ENCODE data around the gene DENND2A. TPM values are rescaled to one million over a fixed set of nuclear protein-coding genes. Genes with fewer than 3 reads are reported as not detected.
"Not testable (repeated sequence)": the region's sequence is repeated elsewhere in the genome, so short reads cannot be mapped to it uniquely, and the experiment has no call there.

DENND2A gene
- polyA plus RNA-seq, 3 donors: 32.9 to 38.6 (median 37.3) TPM

DNA sequence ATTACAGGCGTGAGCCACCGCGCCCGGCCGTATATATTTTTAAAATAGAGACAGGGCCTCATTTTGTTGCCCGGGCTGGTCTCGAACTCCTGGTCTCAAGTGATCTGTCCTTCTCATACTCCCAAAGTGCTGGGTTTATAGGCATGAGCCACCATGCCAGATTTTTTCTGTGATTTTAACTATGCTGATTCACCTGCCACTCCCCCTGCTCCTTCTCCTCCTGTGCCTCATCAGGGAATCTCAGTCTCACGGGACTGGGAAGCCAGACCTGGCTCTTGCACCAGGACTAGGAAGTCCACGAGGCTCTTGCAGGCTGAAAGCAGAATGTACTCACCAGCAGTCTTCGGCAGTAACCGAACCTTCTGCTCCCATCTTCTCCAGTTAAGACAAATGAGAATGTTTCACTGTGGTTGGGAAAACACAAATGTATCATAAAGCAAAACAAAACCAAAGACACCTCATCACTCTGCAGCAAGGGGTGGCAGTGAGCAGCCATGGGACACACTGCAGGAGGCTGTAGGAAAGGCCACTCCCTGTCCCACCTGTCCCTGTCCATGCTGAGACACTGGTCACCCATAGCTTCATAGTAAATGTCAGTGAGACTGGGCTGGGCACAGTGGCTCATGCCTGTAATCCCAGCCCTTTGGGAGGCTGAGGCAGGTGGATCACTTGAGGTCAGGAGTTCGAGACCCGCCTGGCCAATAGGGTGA lies 82.6 kb downstream of the DENND2A start:
- no peak for DNase-seq

DNA sequence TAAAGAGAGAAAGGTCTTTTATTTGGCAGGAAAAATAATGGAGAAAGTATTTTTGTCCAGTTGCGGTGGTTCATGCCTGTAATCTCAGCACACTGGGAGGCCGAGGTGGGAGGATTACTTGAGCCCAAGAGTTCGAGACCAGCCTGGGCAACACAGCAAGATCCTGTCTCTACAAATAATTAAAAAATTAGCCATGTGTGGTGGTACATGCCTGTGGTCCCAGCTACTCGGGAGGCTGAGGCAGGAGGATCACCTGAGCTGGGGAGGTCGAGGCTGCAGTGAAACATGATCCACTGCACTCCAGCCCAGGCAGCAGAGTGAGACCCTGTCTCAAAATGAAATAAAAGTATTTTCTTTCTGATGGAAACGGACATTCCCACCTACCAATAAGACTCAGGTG lies 83.5 kb downstream of the DENND2A start:
- DNase-seq: no peak

DNA sequence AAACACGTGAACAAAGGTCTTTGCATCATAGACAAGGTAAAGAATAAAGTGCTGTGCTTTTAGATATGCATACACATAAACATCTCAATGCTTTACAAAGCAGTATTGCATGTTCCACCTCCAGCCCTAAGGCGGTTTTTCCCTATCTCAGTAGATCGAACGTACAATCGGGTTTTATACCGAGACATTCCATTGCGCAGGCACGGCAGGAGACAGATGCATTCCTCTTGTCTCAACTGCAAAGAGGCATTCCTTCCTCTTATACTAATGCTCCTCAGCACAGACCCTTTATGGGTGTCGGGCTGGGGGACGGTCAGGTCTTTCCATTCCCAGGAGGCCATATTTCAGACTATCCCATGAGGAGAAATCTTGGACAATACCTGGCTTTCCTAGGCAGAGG lies 87.4 kb downstream of the DENND2A start:
- DNase-seq: not testable (repeated sequence)

- no peak for DNase-seq
These were observed 88.4 kb downstream of the DENND2A start for GRCh38 chr7:140552240-140552679.

GRCh38 chr7:140551355-140552239 lies 89.0 kb downstream of the DENND2A start:
- no peak for DNase-seq

DNA sequence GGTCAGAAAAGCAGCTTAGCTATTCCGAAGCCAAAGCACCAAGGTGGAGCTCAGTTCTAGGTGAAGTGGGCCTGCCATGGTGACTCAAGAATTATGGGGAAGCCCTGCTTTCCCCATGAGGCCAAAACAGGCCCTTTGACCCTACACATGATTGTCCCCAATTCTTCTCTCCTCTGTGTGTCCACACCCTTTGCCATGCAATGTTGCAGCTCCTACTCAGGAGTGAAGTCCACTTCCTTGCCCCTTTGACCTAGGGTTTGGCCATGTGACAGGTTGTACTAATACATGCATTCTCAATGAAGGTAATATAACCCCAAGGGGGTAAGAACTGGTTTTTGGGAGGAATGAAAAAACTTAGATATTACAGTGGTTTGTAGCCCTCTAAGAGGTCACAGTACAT lies 93.7 kb downstream of the DENND2A start:
- no peak for DNase-seq

GRCh38 chr7:140544388-140544826 lies 96.2 kb downstream of the DENND2A start:
- no peak for DNase-seq

GRCh38 chr7:140542228-140542603 lies 98.4 kb downstream of the DENND2A start:
- DNase-seq: no peak

GRCh38 chr7:140541513-140542227 lies 98.9 kb downstream of the DENND2A start:
- DNase-seq: peak; percentile 92

DNA sequence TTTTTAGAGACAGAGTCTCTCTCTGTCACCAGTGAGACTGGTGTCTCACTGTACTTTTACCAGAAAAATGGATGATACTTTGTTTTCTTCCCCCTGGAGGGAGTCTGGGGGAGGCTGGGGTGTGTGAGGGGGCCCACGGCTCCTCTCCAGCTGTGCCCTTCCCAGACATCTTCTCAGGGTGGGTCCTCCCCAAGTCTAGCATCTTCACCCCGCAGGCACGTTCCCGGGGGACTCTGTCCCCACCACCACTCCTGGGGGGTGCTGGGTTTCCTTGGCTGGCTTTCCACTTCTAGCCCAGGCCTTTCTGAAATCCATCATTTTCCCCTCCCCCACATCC lies 99.5 kb downstream of the DENND2A start:
- DNase-seq: no peak

- no peak for DNase-seq
These were observed 100.4 kb downstream of the DENND2A start for GRCh38 chr7:140540136-140540777.

- DNase-seq: peak; percentile 65
These were observed 101.2 kb downstream of the DENND2A start for GRCh38 chr7:140539461-140539860.

GRCh38 chr7:140537750-140538482 lies 102.7 kb downstream of the DENND2A start:
- no peak for DNase-seq

- DNase-seq: no peak
These were observed 105.9 kb downstream of the DENND2A start for GRCh38 chr7:140534743-140535142.

GRCh38 chr7:140533394-140533872 lies 107.2 kb downstream of the DENND2A start:
- DNase-seq: peak; percentile 71

DNA sequence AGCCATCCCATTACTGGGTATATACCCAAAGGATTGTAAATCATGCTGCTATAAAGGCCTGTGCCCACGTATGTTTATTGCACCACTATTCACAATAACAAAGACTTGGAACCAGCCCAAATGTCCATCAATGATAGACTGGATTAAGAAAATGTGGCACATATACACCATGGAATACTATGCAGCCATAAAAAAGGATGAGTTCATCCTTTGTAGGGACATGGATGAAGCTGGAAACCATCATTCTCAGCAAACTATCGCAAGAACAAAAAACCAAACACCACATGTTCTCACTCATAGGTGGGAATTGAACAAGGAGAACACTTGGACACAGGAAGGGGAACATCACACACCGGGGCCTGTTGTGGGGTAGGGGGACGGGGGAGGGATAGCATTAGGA lies 111.2 kb downstream of the DENND2A start:
- not testable (repeated sequence) for DNase-seq

DNA sequence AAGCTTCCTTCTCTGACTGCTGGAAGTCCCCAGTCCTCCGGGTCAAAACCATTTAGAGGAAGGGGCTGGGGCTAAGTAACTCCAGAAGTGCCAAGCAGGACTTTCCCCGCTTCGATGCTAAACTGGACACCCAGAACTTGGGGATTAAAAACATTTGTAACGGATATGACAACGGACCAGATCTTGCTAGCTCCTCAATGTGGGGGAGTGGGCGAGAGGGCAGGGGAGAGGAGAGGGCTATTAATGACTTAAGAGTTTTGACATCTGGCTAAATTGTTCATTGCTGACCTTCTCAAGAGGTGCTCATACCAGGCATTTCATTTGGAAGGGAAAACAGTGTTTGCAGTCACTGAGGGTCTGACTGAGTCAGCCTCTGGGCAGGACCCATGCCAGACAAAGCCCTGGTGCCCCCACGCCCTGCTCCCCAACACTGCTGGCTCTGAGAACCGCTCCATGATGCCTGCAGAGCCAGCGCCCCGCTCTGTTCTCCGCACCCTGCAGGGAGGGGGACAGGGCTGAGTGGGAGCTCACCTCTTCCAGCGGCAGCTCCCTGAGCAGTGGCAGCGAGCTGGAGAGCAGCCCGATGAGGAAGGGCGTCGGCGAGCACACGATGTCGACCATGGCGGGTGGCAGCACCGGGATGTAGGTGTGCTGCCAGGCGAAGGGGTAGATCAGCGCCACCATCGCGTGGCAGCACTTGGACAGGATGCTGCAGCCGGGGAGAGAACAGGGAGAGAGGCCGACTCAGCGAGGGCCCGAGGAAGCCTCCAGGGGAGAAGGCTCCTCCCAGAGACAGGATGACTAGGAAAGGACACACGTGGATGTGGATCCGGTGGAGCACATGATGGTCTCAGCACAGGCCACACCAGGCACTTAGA lies 113.6 kb downstream of the DENND2A start:
- DNase-seq: no peak

GRCh38 chr7:140526214-140526613 lies 114.4 kb downstream of the DENND2A start:
- no peak for DNase-seq

GRCh38 chr7:140525743-140526142 lies 114.9 kb downstream of the DENND2A start:
- no peak for DNase-seq

- no peak for DNase-seq
These were observed 119.2 kb downstream of the DENND2A start for GRCh38 chr7:140521421-140521820.

All from renal pelvis (tissue), 4 donors.